ENCODE results near the gene GJC1.

Gene GJC1

GRCh38 chr17:44795421-44795820 lies 34.7 kb downstream of the GJC1 start:
- TF ChIP-seq CSDC2 (CRISPR knock-in tag; IDR thresholded peaks at IDR 0.05) (no peak), BACH2 (CRISPR knock-in tag; IDR thresholded peaks at IDR 0.05; ENCODE audit: borderline replicate concordance) (no peak), OSR1 (CRISPR knock-in tag; IDR thresholded peaks at IDR 0.05) (no peak), TCF4 (CRISPR knock-in tag; IDR thresholded peaks at IDR 0.05; ENCODE audit: borderline replicate concordance) (no peak), RARB (CRISPR knock-in tag; IDR thresholded peaks at IDR 0.05) (no peak), ISL1 (CRISPR knock-in tag; IDR thresholded peaks at IDR 0.05) (no peak), GLIS3 (CRISPR knock-in tag; IDR thresholded peaks at IDR 0.05) (no peak), TOX (CRISPR knock-in tag; IDR thresholded peaks at IDR 0.05; ENCODE audit: borderline replicate concordance) (no peak), ZC3H10 (CRISPR knock-in tag; IDR thresholded peaks at IDR 0.05) (no peak), ZNF70 (CRISPR knock-in tag; IDR thresholded peaks at IDR 0.05) (no peak), ZNF8 (CRISPR knock-in tag; IDR thresholded peaks at IDR 0.05) (no peak), ARNTL (CRISPR knock-in tag; IDR thresholded peaks at IDR 0.05; ENCODE audit: borderline replicate concordance, low read depth) (no peak), ZNF565 (CRISPR knock-in tag; conservative IDR thresholded peaks at IDR 0.05; ENCODE audit: low read depth) (no peak), ZFP3 (CRISPR knock-in tag; IDR thresholded peaks at IDR 0.05) (no peak)
- TF ChIP-seq, protein P1, sequence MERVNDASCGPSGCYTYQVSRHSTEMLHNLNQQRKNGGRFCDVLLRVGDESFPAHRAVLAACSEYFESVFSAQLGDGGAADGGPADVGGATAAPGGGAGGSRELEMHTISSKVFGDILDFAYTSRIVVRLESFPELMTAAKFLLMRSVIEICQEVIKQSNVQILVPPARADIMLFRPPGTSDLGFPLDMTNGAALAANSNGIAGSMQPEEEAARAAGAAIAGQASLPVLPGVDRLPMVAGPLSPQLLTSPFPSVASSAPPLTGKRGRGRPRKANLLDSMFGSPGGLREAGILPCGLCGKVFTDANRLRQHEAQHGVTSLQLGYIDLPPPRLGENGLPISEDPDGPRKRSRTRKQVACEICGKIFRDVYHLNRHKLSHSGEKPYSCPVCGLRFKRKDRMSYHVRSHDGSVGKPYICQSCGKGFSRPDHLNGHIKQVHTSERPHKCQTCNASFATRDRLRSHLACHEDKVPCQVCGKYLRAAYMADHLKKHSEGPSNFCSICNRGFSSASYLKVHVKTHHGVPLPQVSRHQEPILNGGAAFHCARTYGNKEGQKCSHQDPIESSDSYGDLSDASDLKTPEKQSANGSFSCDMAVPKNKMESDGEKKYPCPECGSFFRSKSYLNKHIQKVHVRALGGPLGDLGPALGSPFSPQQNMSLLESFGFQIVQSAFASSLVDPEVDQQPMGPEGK (CRISPR knock-in tag; IDR thresholded peaks at IDR 0.05; ENCODE audit: borderline replicate concordance) = no peak
- ATAC-seq = peak; percentile 9; the same call in 2 of the 3 replicates

GRCh38 chr17:44794851-44795413 lies 35.2 kb downstream of the GJC1 start:
- TF ChIP-seq, protein P2, sequence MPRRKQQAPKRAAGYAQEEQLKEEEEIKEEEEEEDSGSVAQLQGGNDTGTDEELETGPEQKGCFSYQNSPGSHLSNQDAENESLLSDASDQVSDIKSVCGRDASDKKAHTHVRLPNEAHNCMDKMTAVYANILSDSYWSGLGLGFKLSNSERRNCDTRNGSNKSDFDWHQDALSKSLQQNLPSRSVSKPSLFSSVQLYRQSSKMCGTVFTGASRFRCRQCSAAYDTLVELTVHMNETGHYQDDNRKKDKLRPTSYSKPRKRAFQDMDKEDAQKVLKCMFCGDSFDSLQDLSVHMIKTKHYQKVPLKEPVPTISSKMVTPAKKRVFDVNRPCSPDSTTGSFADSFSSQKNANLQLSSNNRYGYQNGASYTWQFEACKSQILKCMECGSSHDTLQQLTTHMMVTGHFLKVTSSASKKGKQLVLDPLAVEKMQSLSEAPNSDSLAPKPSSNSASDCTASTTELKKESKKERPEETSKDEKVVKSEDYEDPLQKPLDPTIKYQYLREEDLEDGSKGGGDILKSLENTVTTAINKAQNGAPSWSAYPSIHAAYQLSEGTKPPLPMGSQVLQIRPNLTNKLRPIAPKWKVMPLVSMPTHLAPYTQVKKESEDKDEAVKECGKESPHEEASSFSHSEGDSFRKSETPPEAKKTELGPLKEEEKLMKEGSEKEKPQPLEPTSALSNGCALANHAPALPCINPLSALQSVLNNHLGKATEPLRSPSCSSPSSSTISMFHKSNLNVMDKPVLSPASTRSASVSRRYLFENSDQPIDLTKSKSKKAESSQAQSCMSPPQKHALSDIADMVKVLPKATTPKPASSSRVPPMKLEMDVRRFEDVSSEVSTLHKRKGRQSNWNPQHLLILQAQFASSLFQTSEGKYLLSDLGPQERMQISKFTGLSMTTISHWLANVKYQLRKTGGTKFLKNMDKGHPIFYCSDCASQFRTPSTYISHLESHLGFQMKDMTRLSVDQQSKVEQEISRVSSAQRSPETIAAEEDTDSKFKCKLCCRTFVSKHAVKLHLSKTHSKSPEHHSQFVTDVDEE (CRISPR knock-in tag; IDR thresholded peaks at IDR 0.05) = no peak
- TF ChIP-seq BACH2 (CRISPR knock-in tag; IDR thresholded peaks at IDR 0.05; ENCODE audit: borderline replicate concordance) = no peak
- TF ChIP-seq GLIS3 (CRISPR knock-in tag; IDR thresholded peaks at IDR 0.05) = no peak
- TF ChIP-seq ZFP30 (CRISPR knock-in tag; IDR thresholded peaks at IDR 0.05) = no peak
- TF ChIP-seq CSDC2 (CRISPR knock-in tag; IDR thresholded peaks at IDR 0.05) = no peak
- TF ChIP-seq, protein P3, sequence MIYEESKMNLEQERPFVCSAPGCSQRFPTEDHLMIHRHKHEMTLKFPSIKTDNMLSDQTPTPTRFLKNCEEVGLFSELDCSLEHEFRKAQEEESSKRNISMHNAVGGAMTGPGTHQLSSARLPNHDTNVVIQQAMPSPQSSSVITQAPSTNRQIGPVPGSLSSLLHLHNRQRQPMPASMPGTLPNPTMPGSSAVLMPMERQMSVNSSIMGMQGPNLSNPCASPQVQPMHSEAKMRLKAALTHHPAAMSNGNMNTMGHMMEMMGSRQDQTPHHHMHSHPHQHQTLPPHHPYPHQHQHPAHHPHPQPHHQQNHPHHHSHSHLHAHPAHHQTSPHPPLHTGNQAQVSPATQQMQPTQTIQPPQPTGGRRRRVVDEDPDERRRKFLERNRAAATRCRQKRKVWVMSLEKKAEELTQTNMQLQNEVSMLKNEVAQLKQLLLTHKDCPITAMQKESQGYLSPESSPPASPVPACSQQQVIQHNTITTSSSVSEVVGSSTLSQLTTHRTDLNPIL (CRISPR knock-in tag; IDR thresholded peaks at IDR 0.05; ENCODE audit: low read depth) = no peak
- TF ChIP-seq, protein P4, sequence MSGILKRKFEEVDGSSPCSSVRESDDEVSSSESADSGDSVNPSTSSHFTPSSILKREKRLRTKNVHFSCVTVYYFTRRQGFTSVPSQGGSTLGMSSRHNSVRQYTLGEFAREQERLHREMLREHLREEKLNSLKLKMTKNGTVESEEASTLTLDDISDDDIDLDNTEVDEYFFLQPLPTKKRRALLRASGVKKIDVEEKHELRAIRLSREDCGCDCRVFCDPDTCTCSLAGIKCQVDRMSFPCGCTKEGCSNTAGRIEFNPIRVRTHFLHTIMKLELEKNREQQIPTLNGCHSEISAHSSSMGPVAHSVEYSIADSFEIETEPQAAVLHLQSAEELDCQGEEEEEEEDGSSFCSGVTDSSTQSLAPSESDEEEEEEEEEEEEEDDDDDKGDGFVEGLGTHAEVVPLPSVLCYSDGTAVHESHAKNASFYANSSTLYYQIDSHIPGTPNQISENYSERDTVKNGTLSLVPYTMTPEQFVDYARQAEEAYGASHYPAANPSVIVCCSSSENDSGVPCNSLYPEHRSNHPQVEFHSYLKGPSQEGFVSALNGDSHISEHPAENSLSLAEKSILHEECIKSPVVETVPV (CRISPR knock-in tag; IDR thresholded peaks at IDR 0.05) = no peak
- no peak for TF ChIP-seq OSR1 (CRISPR knock-in tag; IDR thresholded peaks at IDR 0.05)
- TF ChIP-seq PPARA (CRISPR knock-in tag; IDR thresholded peaks at IDR 0.05; ENCODE audit: borderline replicate concordance) = no peak
- TF ChIP-seq ZFP3 (CRISPR knock-in tag; IDR thresholded peaks at IDR 0.05) = no peak
- no peak for TF ChIP-seq ISL1 (CRISPR knock-in tag; IDR thresholded peaks at IDR 0.05)

DNA sequence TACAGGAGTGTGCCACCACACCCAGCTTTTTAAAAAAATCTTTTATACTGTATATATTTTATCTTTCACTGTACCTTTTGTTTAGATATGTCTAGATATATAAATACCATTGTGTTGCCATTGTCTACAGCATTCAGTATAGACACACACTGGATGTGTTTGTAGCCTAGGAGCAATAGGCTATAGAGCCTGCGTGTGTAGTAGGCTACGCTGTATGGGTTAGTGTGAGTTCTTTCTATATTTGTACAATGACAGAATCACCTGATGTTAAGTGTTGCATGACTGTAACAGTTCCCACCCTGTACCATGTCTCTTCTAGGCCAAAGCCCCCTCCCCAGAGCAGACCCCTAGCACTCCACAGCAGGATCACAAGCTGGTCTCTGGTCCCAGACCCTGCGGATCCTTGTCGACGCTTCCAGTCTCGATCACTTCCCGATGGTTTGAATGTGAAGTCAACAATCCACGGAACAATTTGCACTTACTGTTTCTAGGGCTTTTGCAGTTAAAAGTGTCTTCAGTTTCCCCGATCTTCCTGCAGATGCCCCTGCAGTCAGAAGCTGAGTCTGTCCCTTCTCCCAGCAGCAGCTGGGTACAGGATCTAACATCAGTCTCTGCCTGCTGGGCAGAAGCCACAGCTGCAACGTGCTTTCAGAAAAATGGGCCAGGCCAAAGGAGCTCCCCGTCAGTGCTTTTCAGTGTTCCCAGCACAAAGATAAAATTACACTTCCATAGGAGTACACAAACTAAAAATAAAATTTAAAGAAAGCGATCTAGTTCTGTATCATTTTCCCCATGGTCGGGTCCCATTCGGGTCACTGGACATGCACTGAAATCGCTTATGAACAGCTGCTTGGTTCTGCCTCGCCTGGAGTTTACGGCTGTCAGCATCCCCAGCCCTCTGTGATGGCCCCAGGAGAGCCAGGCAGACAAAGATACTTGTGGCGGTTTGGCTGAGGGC lies 35.9 kb downstream of the GJC1 start:
- no peak; the same call in 2 of the 3 replicates for ATAC-seq
- TF ChIP-seq RARB (CRISPR knock-in tag; IDR thresholded peaks at IDR 0.05) (no peak), ZFP3 (CRISPR knock-in tag; IDR thresholded peaks at IDR 0.05) (no peak), ZNF70 (CRISPR knock-in tag; IDR thresholded peaks at IDR 0.05) (no peak), GLIS3 (CRISPR knock-in tag; IDR thresholded peaks at IDR 0.05) (no peak), BACH2 (CRISPR knock-in tag; IDR thresholded peaks at IDR 0.05; ENCODE audit: borderline replicate concordance) (no peak), ZNF8 (CRISPR knock-in tag; IDR thresholded peaks at IDR 0.05) (no peak), SNAI2 (CRISPR knock-in tag; IDR thresholded peaks at IDR 0.05) (no peak), ISL1 (CRISPR knock-in tag; IDR thresholded peaks at IDR 0.05) (no peak), TCF4 (CRISPR knock-in tag; IDR thresholded peaks at IDR 0.05; ENCODE audit: borderline replicate concordance) (no peak), PPARA (CRISPR knock-in tag; IDR thresholded peaks at IDR 0.05; ENCODE audit: borderline replicate concordance) (no peak), ZFP30 (CRISPR knock-in tag; IDR thresholded peaks at IDR 0.05) (no peak)
- TF ChIP-seq, protein P1 (CRISPR knock-in tag; IDR thresholded peaks at IDR 0.05; ENCODE audit: borderline replicate concordance) = no peak
- TF ChIP-seq, protein P3 (CRISPR knock-in tag; IDR thresholded peaks at IDR 0.05; ENCODE audit: low read depth) = no peak
- TF ChIP-seq, protein P4 (CRISPR knock-in tag; IDR thresholded peaks at IDR 0.05) = no peak

More at GRCh38 chr17:44794851-44795413, 35.2 kb downstream of the GJC1 start:
- peak; percentile 70 for ATAC-seq

Measured in SK-N-SH treated with all-trans-retinoic acid at 6 μM for 48 hours (cell line).